GM19452 (cell line): ENCODE results near the gene SCP2.

Experiments used
- ATAC-seq: cut with Tn5 transposase; IDR thresholded peaks from one replicate; pipeline ENCODE4 v1.9.1; 2021; ENCODE audit not compliant: unreplicated experiment

SCP2 gene

GRCh38 chr1:53079251-53079650 lies 152.2 kb downstream of the SCP2 start:
- ATAC-seq = no peak

- no peak for ATAC-seq
Measured at GRCh38 chr1:53080041-53080440, 153.0 kb downstream of the SCP2 start.

- no peak for ATAC-seq
Measured at GRCh38 chr1:53080769-53081168, 153.7 kb downstream of the SCP2 start.

GRCh38 chr1:53081384-53082066 lies 154.4 kb downstream of the SCP2 start:
- no peak for ATAC-seq

- no peak for ATAC-seq
Measured at GRCh38 chr1:53082826-53083455, 155.9 kb downstream of the SCP2 start.

- no peak for ATAC-seq
Measured at GRCh38 chr1:53083636-53084588, 156.8 kb downstream of the SCP2 start.

GRCh38 chr1:53084589-53084971 lies 157.5 kb downstream of the SCP2 start:
- ATAC-seq = no peak

- no peak for ATAC-seq
Measured at GRCh38 chr1:53085405-53085804, 158.3 kb downstream of the SCP2 start.

- no peak for ATAC-seq
Measured at GRCh38 chr1:53086491-53087070, 159.5 kb downstream of the SCP2 start.

- no peak for ATAC-seq
Measured at GRCh38 chr1:53087332-53088285, 160.5 kb downstream of the SCP2 start.

- no peak for ATAC-seq
Measured at GRCh38 chr1:53088616-53089300, 161.7 kb downstream of the SCP2 start.

GRCh38 chr1:53089478-53090226 lies 162.6 kb downstream of the SCP2 start:
- ATAC-seq = no peak

GRCh38 chr1:53090227-53091147 lies 163.4 kb downstream of the SCP2 start:
- ATAC-seq = no peak

- ATAC-seq = no peak
Measured at GRCh38 chr1:53091841-53092645, 165.0 kb downstream of the SCP2 start.

- no peak for ATAC-seq
Measured at GRCh38 chr1:53092659-53093450, 165.8 kb downstream of the SCP2 start.

GRCh38 chr1:53093451-53093754 lies 166.3 kb downstream of the SCP2 start:
- no peak for ATAC-seq
